HG03025 (cell line): ENCODE data around the gene CARD16.
"Not testable (repeated sequence)": the region's sequence is repeated elsewhere in the genome, so short reads cannot be mapped to it uniquely, and the experiment has no call there.

Experiments
- ATAC-seq: cut with Tn5 transposase; IDR thresholded peaks from one replicate; pipeline ENCODE4 v1.9.1; 2021; ENCODE audit warnings: mild to moderate bottlenecking, moderate library complexity; ENCODE audit not compliant: unreplicated experiment, low FRiP score

Gene CARD16

DNA sequence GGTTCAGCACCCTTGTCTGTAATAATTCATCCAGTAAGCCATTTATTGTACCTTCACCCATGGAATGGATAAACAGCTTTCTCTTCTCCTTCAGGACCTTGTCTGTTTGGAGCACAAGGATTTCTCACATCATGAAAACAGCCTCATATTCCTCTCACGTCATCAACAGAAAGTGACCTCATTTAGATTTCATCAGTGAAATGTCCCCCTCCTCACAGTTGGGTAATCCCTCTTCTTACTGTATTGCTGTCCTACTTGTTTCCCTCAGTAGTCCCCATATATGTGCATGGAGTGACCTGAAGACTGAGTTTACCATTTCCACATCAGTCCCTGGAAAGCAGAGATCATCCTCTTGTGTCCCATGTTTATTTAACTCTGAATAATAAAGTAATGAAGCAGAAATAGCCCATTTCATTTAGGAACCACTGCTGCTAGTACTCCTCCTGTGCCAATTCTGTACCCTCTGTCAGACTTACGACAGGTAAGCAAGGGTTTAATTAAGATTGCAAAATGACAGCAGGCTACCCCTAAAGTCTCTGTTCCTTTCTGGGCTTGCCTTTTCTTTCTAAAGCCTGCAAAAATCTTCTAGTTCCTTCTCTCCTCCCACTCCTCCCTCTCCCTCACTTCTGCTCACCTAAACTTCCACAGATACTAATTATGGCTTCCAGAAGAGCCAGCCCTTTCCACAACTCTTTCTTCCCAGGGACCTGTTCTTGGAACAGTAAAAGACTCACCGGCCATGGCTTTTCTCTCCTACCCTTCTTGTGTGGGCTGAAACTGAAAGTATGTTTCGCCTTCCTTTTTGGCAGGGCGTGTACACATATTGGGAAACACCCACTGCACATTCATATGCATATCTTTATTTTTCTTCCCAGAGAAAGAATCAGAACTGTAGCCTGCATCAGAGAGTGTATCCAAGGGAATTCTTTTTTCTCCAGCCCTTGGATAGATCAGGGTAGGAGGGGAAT lies at the start of gene CARD16:
Gene CARD16, minus strand, starts transcription at position 779 of the 968 bp plus-strand sequence. Its CDS starts 38 bp downstream, at position 741.
- ATAC-seq, result peak; percentile 100

DNA sequence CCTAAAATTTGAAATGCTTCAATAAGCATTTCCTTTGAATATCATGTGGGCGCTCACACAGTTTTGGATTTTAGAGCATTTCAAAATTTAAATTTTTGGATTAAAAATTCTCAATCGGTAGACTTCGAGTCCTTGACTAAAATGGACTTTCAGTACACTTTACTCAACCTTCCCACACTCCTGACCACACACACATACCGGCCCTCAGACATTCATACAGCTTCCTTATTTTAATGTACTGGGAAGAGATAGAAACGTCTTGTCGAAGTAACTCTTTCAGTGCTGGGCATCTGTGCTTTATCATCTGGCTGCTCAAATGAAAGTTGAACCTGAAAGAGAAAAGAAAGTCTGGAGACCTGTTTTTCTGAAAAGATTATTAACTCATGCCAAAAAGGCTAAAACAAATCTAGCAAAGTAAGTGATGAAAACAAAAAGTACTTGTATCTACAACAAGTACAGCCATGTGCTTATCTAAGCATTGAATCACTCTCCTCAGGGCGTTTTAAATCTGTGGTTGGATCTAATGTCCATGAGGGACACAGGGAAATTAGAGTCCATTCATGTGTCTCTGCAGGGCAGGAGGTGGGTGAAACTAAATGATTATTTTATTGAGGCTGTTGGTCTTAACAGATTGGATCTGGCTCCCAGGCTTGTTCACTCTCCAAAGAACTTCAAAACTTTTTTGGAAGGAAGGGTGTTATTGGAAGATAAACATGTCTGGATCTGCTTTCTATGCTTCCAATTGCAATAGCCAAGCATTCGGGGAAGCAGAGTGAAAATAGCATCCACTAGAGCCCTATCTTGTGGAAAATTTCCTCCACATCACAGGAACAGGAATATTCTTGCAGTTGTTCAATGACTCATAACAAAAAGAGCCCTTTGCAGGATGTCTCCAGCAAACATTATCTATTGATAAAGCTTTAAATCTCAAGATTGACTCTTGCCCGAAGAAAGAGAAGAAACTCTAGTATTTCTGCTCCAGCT lies 47.4 kb upstream of the CARD16 start:
- no peak for ATAC-seq

DNA sequence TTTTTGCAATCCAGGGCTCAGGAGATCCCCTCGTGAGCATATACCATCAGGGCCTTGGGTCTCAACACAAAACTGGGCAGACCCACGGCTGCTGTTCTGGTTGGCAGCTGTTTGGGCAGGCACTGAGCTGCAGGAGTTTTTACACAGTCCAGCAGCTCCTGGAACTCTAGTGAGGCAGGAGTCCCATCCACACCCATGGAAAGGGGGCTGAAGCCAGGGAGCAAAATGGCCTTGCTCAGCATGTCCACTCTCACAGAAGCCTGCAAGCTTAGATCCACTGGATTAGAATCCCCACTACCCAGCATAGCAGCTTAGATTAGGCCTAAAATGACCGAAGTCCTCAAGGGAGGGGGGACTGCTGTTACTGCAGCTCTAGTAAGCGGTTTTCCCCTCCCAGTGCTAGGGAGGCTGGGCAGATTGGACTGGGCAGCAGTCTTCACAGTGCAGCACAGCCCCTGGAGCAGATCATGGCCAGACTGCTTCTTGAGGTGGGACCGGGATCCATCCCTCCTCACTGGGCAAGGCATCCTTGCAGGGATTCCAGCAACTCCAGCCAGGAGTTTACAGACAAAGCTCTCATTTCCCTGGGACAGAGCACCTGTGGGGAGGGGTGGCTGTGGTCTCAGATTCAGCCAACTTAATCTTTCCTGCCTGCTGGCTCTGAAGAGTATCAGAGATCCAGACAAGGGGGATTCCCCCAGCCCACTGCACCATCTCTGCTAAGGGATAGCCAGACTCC lies 36.4 kb upstream of the CARD16 start:
- ATAC-seq, result no peak

DNA sequence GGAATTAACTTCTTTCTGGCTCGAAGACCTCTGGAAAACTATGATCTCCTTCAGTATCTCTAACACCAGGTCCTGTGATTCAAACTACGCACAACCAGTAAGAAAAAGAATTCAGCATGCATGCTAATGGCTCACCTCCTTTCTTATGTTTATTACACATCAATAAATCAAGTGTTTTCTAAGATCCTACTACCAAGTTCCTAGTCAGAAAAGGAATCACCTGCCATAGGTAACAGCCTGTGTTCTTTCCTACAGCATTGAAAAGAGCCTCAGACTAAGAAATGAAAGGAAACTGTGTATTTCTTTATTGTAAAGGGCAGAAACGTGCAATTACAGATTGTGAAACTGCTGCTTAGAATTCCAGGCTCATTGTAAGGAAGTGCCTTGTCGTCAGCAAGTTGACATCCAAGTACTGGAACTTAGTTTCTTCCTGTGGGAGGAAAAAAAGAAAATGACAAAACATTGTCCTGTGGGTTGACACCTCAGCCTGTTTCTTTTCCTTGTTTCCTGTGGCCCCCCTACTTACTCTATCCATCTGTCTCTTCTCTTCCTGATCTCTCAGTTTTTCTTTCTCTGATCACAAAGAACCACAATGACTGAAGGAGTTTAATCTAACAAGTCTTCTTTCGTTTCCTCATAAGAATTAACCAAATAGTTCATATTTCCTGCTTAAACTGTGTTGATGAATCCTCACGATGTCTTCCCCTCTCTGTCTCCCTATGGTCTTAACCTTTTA lies 35.2 kb upstream of the CARD16 start:
- ATAC-seq, result not testable (repeated sequence)

DNA sequence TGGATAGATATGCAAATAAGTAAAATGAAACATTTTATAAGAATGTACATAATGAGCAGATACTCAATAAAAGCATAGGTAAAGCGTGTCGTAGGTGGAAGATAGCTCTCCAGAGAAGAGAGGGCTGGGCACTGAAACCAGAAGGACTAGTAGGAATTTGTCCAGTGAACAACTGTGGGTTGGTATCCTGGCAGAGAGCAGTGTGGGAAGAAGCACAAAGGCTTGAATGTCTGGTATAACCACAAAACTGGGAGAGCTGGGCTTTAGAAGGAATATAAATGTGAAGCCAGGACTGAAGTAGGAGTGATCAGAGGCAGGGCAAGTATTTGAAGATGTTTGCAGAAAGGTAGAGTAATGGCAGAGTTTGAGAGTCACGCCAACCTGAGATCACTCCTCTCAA lies 33.1 kb upstream of the CARD16 start:
- no peak for ATAC-seq

DNA sequence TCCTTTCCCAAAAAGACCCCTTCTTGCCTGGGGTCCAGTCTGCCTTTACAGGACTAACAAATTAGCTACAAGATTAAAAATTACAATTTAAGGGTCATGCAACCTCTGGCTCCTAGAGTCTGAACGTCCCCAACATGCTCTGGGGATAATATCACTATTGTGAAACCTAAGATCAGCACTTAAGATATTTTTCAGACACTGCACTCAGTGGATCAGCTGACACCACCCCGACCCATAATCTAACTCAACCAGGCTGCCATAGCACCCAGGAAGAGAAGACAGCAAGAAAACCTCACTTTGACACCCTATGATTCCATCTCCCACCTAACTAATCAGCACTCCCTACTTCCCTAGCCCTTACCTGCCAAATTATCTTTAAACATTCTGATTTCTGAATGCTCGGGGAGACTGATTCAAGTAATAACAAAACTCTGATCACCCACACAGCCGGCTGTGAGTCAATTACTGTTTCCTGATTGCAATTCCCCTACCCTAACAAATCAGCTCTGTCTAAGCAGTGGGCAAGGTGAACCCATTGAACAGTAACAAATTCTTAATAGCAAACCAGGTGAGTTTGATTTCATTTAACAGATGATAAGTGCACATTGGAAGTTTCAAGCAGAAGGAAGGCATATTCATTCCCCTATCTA lies 32.1 kb upstream of the CARD16 start:
- not testable (repeated sequence) for ATAC-seq

DNA sequence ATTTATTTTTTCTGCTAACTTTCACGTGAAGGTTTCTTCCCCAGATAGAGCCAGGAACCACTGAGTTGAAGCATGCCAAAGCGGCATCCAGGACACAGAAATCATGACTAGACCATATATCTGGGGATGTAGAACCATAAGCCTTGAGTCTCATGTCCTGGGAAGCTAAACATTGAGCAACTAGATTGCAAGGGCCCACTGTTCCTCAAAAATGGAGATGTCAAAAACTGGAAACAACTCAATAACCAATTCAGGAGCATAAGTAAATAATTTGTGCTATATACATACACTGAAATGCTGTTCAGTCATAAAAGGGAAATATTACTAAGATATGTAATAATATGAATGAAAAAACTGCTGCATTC lies 29.0 kb upstream of the CARD16 start:
- no peak for ATAC-seq

DNA sequence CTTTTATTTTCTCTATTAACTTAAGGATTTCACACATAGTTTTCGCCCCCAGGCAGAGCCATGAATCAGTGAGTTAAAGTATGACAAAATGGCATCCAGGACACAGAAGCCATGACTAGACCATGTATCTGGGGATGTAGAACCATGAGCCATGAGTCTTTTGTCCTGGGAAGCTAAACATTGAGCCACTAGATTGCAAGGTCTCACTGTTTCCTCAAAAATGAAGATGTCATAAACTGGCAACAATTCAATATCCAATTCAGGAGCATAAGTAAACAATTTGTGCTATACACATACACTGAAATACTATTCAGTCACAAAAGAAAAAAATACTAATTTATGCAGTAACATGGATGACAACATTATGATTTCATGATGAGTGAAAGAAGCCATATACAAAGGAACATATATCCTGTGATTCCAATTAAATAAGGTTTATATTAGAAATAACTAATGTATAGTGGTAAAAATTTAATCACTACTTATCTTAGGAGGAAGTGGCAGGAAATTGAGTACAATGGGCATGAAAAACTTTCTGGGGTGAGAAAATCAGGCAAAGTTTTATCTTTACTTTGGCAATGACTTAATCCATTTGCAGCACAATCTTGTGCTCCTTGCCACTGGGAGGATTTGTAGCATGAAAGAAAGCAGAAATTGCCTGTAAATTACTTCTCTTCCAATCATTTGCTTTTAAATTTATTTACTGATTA lies 28.5 kb upstream of the CARD16 start:
- ATAC-seq, result no peak

DNA sequence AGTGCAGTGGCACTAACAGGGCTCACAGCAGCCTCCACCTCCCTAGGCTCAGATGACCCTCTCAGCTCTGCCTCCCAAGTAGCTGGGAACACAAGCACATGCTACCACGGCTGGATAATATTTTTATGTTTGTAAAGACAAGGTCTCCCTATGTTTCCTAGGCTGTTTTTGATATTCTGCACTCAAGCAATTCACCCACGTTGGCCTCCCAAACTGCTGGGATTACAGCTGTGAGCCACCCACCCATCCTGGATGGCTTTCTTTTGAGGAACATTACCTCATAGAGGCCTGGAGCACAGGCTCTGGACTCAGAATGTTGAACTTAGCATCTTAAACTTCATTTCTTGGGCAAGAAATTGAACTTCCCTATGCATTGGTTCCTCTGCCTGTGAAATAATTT lies 26.9 kb upstream of the CARD16 start:
- not testable (repeated sequence) for ATAC-seq

DNA sequence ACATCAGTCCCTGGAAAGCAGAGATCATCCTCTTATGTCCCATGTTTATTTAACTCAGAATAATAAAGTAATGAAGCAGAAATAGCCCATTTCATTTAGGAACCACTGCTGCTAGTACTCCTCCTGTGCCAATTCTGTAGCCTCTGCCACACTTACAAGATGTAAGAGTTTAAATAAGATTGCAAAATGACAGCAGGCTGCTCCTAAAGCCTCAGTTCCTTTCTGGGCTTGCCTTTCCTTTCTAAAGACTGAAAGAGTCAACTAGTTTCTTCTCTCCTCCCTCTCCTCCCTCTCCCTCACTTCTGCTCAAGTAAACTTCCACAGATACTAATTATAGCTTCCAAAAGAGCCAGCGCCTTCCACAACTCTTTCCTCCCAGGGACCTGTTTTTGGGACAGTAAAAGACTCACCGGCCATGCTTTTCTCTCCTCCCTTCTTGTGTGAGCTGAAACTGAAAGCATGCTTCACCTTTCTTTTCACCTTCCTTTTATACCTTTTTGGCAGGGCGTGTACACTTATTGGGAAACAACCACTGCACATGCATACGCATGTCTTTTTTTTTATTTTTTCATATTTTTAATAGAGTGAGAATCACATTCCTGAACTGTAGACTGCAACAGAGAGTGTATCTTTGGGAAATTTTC lies 26.1 kb upstream of the CARD16 start:
- no peak for ATAC-seq

DNA sequence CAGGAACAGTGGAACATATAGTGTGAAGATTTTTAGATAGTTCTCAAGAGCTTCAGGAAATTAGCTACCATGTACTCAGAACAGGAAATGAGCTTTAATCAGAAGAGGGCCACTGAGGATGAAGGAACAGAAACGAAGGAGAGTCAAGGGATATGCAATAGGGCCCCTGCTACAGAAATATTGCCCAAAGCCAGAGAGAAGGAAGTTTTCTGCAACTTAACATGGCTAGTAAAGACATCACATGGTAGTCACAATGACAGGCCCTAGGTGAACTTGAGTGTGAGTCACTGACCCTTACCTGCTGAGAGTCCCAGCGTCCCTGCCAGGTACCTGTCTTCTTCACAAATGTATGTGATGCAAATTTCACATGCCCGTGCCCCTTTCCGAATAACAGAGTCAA lies 25.2 kb upstream of the CARD16 start:
- ATAC-seq, result no peak

DNA sequence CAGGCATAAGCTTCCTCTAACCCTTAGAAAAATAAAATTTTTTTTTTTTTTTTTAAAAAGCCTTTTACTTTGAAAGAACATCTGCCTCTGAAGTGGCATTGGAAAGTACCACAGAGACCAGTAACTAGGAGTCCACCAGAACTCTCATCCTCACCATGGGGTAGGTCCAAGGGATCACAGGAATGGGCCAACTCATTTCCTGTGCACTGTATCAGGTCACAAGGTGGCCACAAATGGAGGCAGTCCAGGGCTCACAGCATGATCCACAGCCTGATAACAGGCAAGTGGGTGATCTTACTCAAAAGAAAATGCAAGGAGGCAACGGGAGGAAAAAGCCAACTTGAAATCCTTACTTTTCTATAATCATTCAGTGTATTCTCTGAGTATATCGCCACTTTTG lies 24.6 kb upstream of the CARD16 start:
- ATAC-seq, result not testable (repeated sequence)

DNA sequence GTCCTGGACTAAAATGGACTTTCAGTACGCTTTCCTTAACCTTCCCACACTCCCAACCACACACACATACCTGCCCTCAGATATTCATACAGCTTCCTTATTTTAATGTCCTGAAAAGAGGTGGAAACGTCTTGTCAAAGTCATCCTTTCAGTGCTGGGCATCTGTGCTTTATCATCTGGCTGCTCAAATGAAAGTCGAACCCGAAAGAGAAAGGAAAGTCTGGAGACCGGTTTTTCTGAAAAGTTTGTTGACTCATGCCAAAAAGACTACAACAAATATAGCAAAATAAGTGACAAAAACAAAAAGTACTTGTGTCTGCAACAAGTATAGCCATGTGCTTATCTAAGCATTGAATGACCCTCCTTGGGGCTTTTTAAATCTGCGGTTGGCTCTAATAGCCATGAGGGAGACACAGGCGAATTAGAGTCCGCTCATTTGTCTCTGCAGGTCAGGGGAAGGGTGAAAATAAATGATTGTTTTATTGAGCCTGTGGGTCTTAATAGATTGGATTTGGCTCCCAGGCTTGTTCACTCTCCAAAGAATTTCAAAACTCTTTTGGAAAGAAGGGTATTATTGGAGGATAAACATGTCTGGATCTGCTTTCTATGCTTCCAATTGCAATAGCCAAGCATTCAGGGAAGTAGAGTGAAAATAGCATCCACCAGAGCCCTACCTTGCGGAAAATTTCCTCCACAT lies 18.3 kb upstream of the CARD16 start:
- ATAC-seq, result not testable (repeated sequence)

DNA sequence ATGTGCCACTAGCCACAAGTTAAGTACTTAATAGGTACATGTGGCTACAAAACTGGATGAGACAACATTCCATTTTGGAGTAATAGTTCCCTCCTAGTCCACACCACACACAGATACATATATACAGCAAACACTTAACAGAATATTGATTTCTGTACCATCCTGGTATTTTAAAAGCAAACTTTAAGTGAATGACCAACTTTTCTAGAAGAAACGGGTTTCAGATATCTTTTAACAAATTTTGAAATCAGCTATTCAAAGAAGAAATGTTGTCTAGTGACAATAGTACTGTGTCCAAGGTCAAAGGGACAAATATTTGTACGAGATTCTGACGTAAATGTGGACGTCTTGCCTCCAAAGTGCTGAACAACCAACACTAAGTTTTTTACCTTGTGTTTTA lies 12.3 kb upstream of the CARD16 start:
- no peak for ATAC-seq

DNA sequence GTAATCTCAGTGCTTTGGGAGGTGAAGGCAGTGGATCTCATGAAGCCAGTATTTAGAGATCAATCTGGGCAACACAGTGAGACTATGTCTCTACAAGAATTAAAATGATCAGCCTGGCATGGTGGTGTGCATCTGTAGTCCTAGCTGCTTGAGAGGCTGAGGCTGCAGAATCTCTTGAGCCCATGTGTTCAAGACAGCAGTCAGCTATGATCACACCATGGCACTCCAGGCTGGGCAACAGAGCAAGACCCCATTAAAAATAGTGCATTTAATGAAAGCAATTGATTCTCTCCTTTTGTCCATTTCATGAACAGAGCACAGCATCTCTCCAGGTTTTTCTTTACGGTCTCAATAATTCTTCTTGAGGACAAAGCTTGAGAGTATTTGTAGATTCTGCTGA lies 11.3 kb upstream of the CARD16 start:
- ATAC-seq, result no peak

DNA sequence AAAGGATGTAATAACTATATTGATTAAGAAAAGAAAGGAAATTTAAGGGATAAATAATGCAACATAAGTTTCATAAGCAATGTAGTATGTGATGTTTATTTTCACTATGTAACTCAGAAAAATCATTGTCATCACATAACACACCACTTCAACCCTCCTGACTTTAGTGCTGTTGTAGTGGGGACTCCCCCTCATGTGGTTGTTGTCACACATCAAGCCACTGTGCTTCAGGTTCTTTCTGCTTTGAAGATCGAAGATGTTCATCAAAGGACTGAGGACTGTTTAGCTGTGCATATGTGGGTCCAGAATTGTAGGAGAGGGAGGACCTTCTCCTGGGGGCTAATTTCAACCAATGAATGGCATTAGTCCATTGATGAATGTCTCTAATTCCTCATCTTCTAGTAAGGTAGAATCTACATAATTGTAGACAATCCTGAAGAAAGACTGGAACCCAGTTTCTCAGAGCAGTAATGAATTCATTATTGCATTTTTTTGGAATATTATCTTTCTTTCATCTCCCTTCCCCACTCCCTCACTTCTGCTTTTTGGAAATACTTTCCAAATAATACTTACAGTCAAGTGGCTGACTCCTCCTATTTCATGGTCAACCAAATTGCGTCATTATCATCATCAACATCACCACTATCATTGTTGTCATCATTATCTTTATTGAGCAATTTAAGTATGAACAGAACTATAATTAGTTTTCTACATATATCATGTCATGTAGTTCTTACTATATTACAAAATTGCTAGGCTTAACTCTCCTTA lies 9.8 kb upstream of the CARD16 start:
- no peak for ATAC-seq

DNA sequence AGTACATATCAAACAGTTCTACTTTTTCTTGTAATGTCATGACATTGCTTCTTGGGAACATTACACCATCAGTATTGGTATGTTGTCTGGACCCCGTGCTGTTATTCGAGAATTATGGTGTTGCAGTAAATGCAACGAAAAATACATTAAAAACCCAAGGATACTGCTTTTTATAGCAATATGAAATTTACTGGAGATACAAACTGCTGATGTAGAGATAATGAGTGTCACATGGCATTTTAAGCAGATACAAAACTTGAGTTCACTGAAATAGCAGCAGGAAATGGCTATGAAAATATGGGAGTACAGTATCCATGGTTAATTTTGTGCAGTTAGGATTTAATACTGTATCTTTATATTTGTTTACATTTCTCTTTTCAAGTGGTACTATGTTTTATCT lies 7.4 kb upstream of the CARD16 start:
- ATAC-seq, result no peak
